HEK293 (cell line): ENCODE results near the gene PEX6.

Source experiments
- CTCF ChIA-PET: fragments of 350-600 bp; formaldehyde crosslinking; extraction: SDS; loops from one replicate; lab custom pipeline; 2021; ENCODE audit warnings: antibody characterized with exemption; lab: Yijun Ruan, JAX
- POLR2A ChIA-PET: fragments of 300-600 bp; formaldehyde crosslinking; extraction: SDS; loops from one replicate; lab custom pipeline; 2020; ENCODE audit warnings: antibody characterized with exemption, inconsistent platforms; lab: Yijun Ruan, JAX
- H3K27ac ChIP-seq: fragments of 200-500 bp; sonication (Bioruptor generic); 2 replicates; pipeline ENCODE4 v1.5.1; 2014; ENCODE audit warnings: low read depth, low read length, control low read depth, inconsistent platforms; ENCODE audit errors: extremely low read depth
- H3K36me3 ChIP-seq, 2 experiments: fragments of 200-500 bp in 1 of 2; sonication (Bioruptor generic) in 1 of 2; 1 replicate in 1 of 2; 2 replicates in 1 of 2; pipeline ENCODE4 v1.5.1; 2014 to 2017; ENCODE audit warnings: inconsistent platforms in 2 of 2, low read length in 2 of 2; ENCODE audit not compliant: control insufficient read depth in 2 of 2, insufficient read depth in 1 of 2
- H3K4me1 ChIP-seq: fragments of 200-500 bp; sonication (Bioruptor generic); 2 replicates; pipeline ENCODE4 v1.5.1; 2014; ENCODE audit warnings: mild to moderate bottlenecking, low read length, inconsistent platforms; ENCODE audit not compliant: control insufficient read depth, insufficient read depth
- H3K4me3 ChIP-seq: 2 replicates; pipeline ENCODE4 v1.5.1; 2011; ENCODE audit warnings: low read depth, mild to moderate bottlenecking, control low read depth, low read length, moderate library complexity
- H3K9me3 ChIP-seq: fragments of 200-500 bp; sonication (Bioruptor generic); 2 replicates; pipeline ENCODE4 v1.5.1; 2014; ENCODE audit warnings: low read depth, low read length, inconsistent platforms; ENCODE audit not compliant: control insufficient read depth, insufficient read depth
- HOXD13 ChIP-seq: sonication (generic); formaldehyde crosslinking; IDR thresholded peaks from 2 replicates; pipeline ENCODE4 v1.8.0; 2022; ENCODE audit warnings: missing genetic modification reagents, borderline replicate concordance
- IKZF3 ChIP-seq: fragments of 450-650 bp; IDR thresholded peaks from 2 replicates; pipeline ENCODE4 v1.5.0; 2018; ENCODE audit warnings: missing biosample characterization, mild to moderate bottlenecking, missing genetic modification characterization, moderate library complexity
- KLF17 ChIP-seq: fragments of 450-650 bp; formaldehyde crosslinking; IDR thresholded peaks from 2 replicates; pipeline ENCODE4 v1.5.1; 2016; ENCODE audit warnings: missing biosample characterization, missing genetic modification characterization
- PRDM10 ChIP-seq: fragments of 450-650 bp; formaldehyde crosslinking; IDR thresholded peaks from 2 replicates; pipeline ENCODE4 v1.5.1; 2016; ENCODE audit warnings: missing biosample characterization, missing genetic modification characterization
- SETDB1 ChIP-seq: IDR thresholded peaks from one replicate; pipeline ENCODE4 v1.6.1; 2017; ENCODE audit warnings: mild to moderate bottlenecking, low read length, moderate library complexity, mixed read lengths; ENCODE audit not compliant: insufficient read length
- ZBTB26 ChIP-seq: fragments of 450-650 bp; formaldehyde crosslinking; optimal IDR thresholded peaks from 2 replicates; pipeline ENCODE3; 2016; ENCODE audit warnings: missing biosample characterization, mild to moderate bottlenecking, missing genetic modification characterization
- ZIC2 ChIP-seq: fragments of 450-650 bp; formaldehyde crosslinking; IDR thresholded peaks from 2 replicates; pipeline ENCODE4 v1.5.1; 2016; ENCODE audit warnings: missing biosample characterization, missing genetic modification characterization
- ZNF112 ChIP-seq: fragments of 450-650 bp; formaldehyde crosslinking; IDR thresholded peaks from 2 replicates; pipeline ENCODE4 v1.5.0; 2017; ENCODE audit warnings: missing biosample characterization, missing genetic modification characterization
- ZNF169 ChIP-seq: fragments of 450-650 bp; formaldehyde crosslinking; IDR thresholded peaks from 2 replicates; pipeline ENCODE4 v1.5.1; 2016; ENCODE audit warnings: missing biosample characterization, missing genetic modification characterization
- ZNF18 ChIP-seq: fragments of 450-650 bp; formaldehyde crosslinking; IDR thresholded peaks from 2 replicates; pipeline ENCODE4 v1.5.1; 2016; ENCODE audit warnings: missing biosample characterization, missing genetic modification characterization
- ZNF19 ChIP-seq: fragments of 450-650 bp; formaldehyde crosslinking; IDR thresholded peaks from 2 replicates; pipeline ENCODE4; 2016; ENCODE audit warnings: missing biosample characterization, missing genetic modification characterization, low read depth
- ZNF214 ChIP-seq: fragments of 450-650 bp; formaldehyde crosslinking; IDR thresholded peaks from 2 replicates; pipeline ENCODE4 v1.5.1; 2017; ENCODE audit warnings: missing biosample characterization, mild to moderate bottlenecking, missing genetic modification characterization, borderline replicate concordance
- ZNF248 ChIP-seq: fragments of 450-650 bp; formaldehyde crosslinking; IDR thresholded peaks from 2 replicates; pipeline ENCODE4 v1.5.1; 2017; ENCODE audit warnings: missing biosample characterization, missing genetic modification characterization
- ZNF335 ChIP-seq: fragments of 450-650 bp; formaldehyde crosslinking; conservative IDR thresholded peaks from 2 replicates; pipeline ENCODE4 v1.5.1; 2016; ENCODE audit warnings: missing biosample characterization, missing genetic modification characterization
- ZNF37A ChIP-seq: fragments of 450-650 bp; IDR thresholded peaks from 2 replicates; pipeline ENCODE4 v1.5.1; 2018; ENCODE audit warnings: missing biosample characterization, missing genetic modification characterization
- ZNF513 ChIP-seq: fragments of 450-650 bp; IDR thresholded peaks from 2 replicates; pipeline ENCODE4 v1.5.1; 2018; ENCODE audit warnings: missing biosample characterization, missing genetic modification characterization
- ZNF514 ChIP-seq: fragments of 450-650 bp; formaldehyde crosslinking; IDR thresholded peaks from 2 replicates; pipeline ENCODE4 v1.5.1; 2016; ENCODE audit warnings: missing biosample characterization, missing genetic modification characterization
- ZNF558 ChIP-seq: fragments of 450-650 bp; formaldehyde crosslinking; IDR thresholded peaks from 2 replicates; pipeline ENCODE4 v1.5.1; 2016; ENCODE audit warnings: missing biosample characterization, missing genetic modification characterization
- ZNF596 ChIP-seq: fragments of 450-650 bp; IDR thresholded peaks from 2 replicates; pipeline ENCODE4 v1.5.0; 2018; ENCODE audit warnings: missing biosample characterization, mild to moderate bottlenecking, missing genetic modification characterization, moderate library complexity
- ZNF600 ChIP-seq: fragments of 450-650 bp; formaldehyde crosslinking; IDR thresholded peaks from 2 replicates; pipeline ENCODE4 v1.5.1; 2016; ENCODE audit warnings: missing biosample characterization, missing genetic modification characterization
- ZNF610 ChIP-seq: fragments of 450-650 bp; formaldehyde crosslinking; IDR thresholded peaks from 2 replicates; pipeline ENCODE4 v1.5.1; 2016; ENCODE audit warnings: missing biosample characterization, missing genetic modification characterization, borderline replicate concordance
- ZNF707 ChIP-seq: fragments of 450-650 bp; formaldehyde crosslinking; IDR thresholded peaks from 2 replicates; pipeline ENCODE4 v1.5.1; 2016; ENCODE audit warnings: missing biosample characterization, missing genetic modification characterization
- ZNF76 ChIP-seq: fragments of 450-650 bp; formaldehyde crosslinking; IDR thresholded peaks from 2 replicates; pipeline ENCODE4; 2016; ENCODE audit warnings: low read depth, missing biosample characterization, missing genetic modification characterization, borderline replicate concordance
- ZSCAN4 ChIP-seq: fragments of 450-650 bp; formaldehyde crosslinking; IDR thresholded peaks from 2 replicates; pipeline ENCODE4 v1.5.1; 2017; ENCODE audit warnings: missing biosample characterization, missing genetic modification characterization

PEX6 gene

GRCh38 chr6:42979523-42980177, 669 bp upstream of the PEX6 start (continued):
- TF ChIP-seq ZNF169 (tag by site-specific recombination) (no peak), SETDB1 (no peak), ZNF600 (tag by site-specific recombination) (peak; percentile 84), ZNF558 (tag by site-specific recombination) (no peak), ZNF596 (tag by site-specific recombination) (no peak), ZNF248 (no peak)

- H3K9me3 ChIP-seq, result no peaks in the 10 kb centered on the region
- CTCF ChIA-PET, result interaction anchor here (0.5 to 1.5 kb wide), 10 partner anchors 10 to 449 kb away, joined by 3 to 6 read pairs (median 3); partner anchors contain the start of genes CUL7, KLC4 and MRPL2
- H3K4me3 ChIP-seq, result peak overlapping the region; percentile 88
- H3K4me1 ChIP-seq, result no peaks in the 10 kb centered on the region
- peak overlapping the region; percentile 84 for H3K27ac ChIP-seq
- peaks cover 9 to 12% of the 10 kb centered on the region in 2 experiments; a peak in 2 of 3 replicates for H3K36me3 ChIP-seq
- POLR2A ChIA-PET, result interaction anchor here (0.6 to 3.4 kb wide), 16 partner anchors 8 to 233 kb away, joined by 3 to 46 read pairs (median 8); partner anchors contain the start of genes CNPY3, CUL7, GNMT and KLC4
- no peak for TF ChIP-seq ZNF112 (tag by site-specific recombination)
- TF ChIP-seq IKZF3 (tag by site-specific recombination), result no peak
- no peak for TF ChIP-seq ZNF513 (tag by site-specific recombination)
- peak; percentile 53; the same call in 1 of the 2 replicates for TF ChIP-seq ZIC2 (tag by site-specific recombination)
- no peak for TF ChIP-seq ZNF37A (tag by site-specific recombination)
- no peak for TF ChIP-seq ZNF214 (tag by site-specific recombination)
- TF ChIP-seq ZNF335 (tag by site-specific recombination), result peak; percentile 75
- TF ChIP-seq ZNF707, result no peak
- TF ChIP-seq ZNF514 (tag by site-specific recombination), result no peak
- 0 out of 2 replicates have a peak, but pooled peaks have one; percentile 32 for TF ChIP-seq PRDM10 (tag by site-specific recombination)
- TF ChIP-seq ZBTB26 (tag by site-specific recombination), result peak; percentile 58
- TF ChIP-seq HOXD13 (CRISPR knock-in tag), result peak; percentile 37; the same call in 1 of the 2 replicates
- no peak for TF ChIP-seq ZSCAN4 (tag by site-specific recombination)
- no peak for TF ChIP-seq ZNF19 (tag by site-specific recombination)
- peak; percentile 66; the same call in 1 of the 2 replicates for TF ChIP-seq KLF17 (tag by site-specific recombination)
- no peak for TF ChIP-seq ZNF18
- no peak for TF ChIP-seq ZNF610 (tag by site-specific recombination)
- TF ChIP-seq ZNF76 (tag by site-specific recombination), result peak; percentile 75; the same call in 1 of the 2 replicates
These were observed 518 bp downstream of the PEX6 start for GRCh38 chr6:42978487-42978838.
